BLaER1 treated with 17β-estradiol and CSF1 and Interleukin-3, amounts not matched to agents 10 nM and 100 nM (cell line): ENCODE results near the gene TEX101.
A peak's percentile ranks its signal among the peaks of the same experiment; 100 is the strongest.

Experiments
- H3K27ac ChIP-seq, 11 experiments: shearing (Covaris generic); formaldehyde crosslinking; 2 replicates each; pipeline ENCODE4 v1.8.1; 2022
- H3K27me3 ChIP-seq, 11 experiments: shearing (Covaris generic); formaldehyde crosslinking; 2 replicates each; pipeline ENCODE4 v1.8.1; 2022
- H3K36me3 ChIP-seq, 11 experiments: shearing (Covaris generic); formaldehyde crosslinking; 2 replicates each; pipeline ENCODE4 v1.8.1; 2022
- H3K4me1 ChIP-seq, 10 experiments: shearing (Covaris generic); formaldehyde crosslinking; 2 replicates each; pipeline ENCODE4 v1.8.1; 2022
- H3K4me2 ChIP-seq, 11 experiments: shearing (Covaris generic); formaldehyde crosslinking; 2 replicates each; pipeline ENCODE4 v1.8.1; 2022
- H3K4me3 ChIP-seq, 10 experiments: shearing (Covaris generic); formaldehyde crosslinking; 2 replicates each; pipeline ENCODE4 v1.8.1; 2022
- H3K9ac ChIP-seq, 11 experiments: shearing (Covaris generic); formaldehyde crosslinking; 2 replicates each; pipeline ENCODE4 v1.8.1; 2022
- H3K9me3 ChIP-seq, 11 experiments: shearing (Covaris generic); formaldehyde crosslinking; replicated peaks in 1 of 11; 2 replicates each; pipeline ENCODE4 v1.8.1; 2022
- H4K20me1 ChIP-seq, 11 experiments: shearing (Covaris generic); formaldehyde crosslinking; 2 replicates each; pipeline ENCODE4 v1.8.1; 2022
- Cebpa-rat ChIP-seq, 11 experiments: shearing (Covaris generic); IDR thresholded peaks; 2 replicates each; pipeline ENCODE4 v1.8.1; 2022

The TEX101 gene

GRCh38 chr19:43422000-43422688 lies 7.5 kb downstream of the TEX101 start:
- Histone ChIP-seq H3K9ac (no peak overlapping the region), H3K4me3 (no peak overlapping the region), H3K9me3 (no peaks in the 10 kb centered on the region), H3K27me3 (no peaks in the 10 kb centered on the region), H4K20me1 (no peaks in the 10 kb centered on the region), H3K36me3 (no peaks in the 10 kb centered on the region), H3K4me1 (peaks cover 1 to 16% (median 10%) of the 10 kb centered on the region in 10 experiments; a peak in 15 of 20 replicates), H3K4me2 (no peak overlapping the region), H3K27ac (no peak overlapping the region)
- no peak for TF ChIP-seq Cebpa-rat (IDR thresholded peaks at IDR 0.05)

- Histone ChIP-seq H3K4me1 (peaks cover 0 to 11% (median 6%) of the 10 kb centered on the region in 10 experiments; a peak in 13 of 20 replicates), H3K27ac (no peak overlapping the region), H3K4me3 (no peak overlapping the region), H3K4me2 (no peak overlapping the region), H3K36me3 (no peaks in the 10 kb centered on the region), H3K9me3 (no peaks in the 10 kb centered on the region), H4K20me1 (no peaks in the 10 kb centered on the region), H3K9ac (no peak overlapping the region), H3K27me3 (no peaks in the 10 kb centered on the region)
- no peak for TF ChIP-seq Cebpa-rat (IDR thresholded peaks at IDR 0.05)
Measured at GRCh38 chr19:43422689-43423066, 8.0 kb downstream of the TEX101 start.

GRCh38 chr19:43423779-43424178 lies 9.1 kb downstream of the TEX101 start:
- Histone ChIP-seq H3K4me3 (no peak overlapping the region), H3K4me2 (no peak overlapping the region), H3K9me3 (no peaks in the 10 kb centered on the region), H4K20me1 (no peaks in the 10 kb centered on the region), H3K36me3 (no peaks in the 10 kb centered on the region), H3K27me3 (no peaks in the 10 kb centered on the region), H3K9ac (no peak overlapping the region), H3K27ac (no peak overlapping the region), H3K4me1 (peaks cover 0 to 9% (median 2%) of the 10 kb centered on the region in 10 experiments; a peak in 6 of 20 replicates)
- no peak for TF ChIP-seq Cebpa-rat (IDR thresholded peaks at IDR 0.05)

GRCh38 chr19:43425567-43426392 lies 11.1 kb downstream of the TEX101 start:
- TF ChIP-seq Cebpa-rat (IDR thresholded peaks at IDR 0.05), result no peak
- Histone ChIP-seq H3K9me3 (no peaks in the 10 kb centered on the region), H4K20me1 (no peaks in the 10 kb centered on the region), H3K4me1 (peaks cover 0 to 13% (median 8%) of the 10 kb centered on the region in 10 experiments; a peak in 11 of 20 replicates), H3K4me3 (no peak overlapping the region), H3K36me3 (no peaks in the 10 kb centered on the region), H3K9ac (no peak overlapping the region), H3K27me3 (no peaks in the 10 kb centered on the region), H3K27ac (no peak overlapping the region), H3K4me2 (peak overlapping the region in 2 of 11 experiments; percentile 26 to 30; a peak in 3 of 22 replicates)

GRCh38 chr19:43429395-43429794 lies 14.7 kb downstream of the TEX101 start:
- Histone ChIP-seq H3K36me3 (no peaks in the 10 kb centered on the region), H3K9me3 (no peaks in the 10 kb centered on the region), H3K27me3 (no peaks in the 10 kb centered on the region), H4K20me1 (no peaks in the 10 kb centered on the region), H3K4me1 (peaks cover 0 to 13% (median 7%) of the 10 kb centered on the region in 10 experiments; a peak in 11 of 20 replicates), H3K27ac (no peak overlapping the region), H3K4me3 (no peak overlapping the region), H3K9ac (no peak overlapping the region), H3K4me2 (no peak overlapping the region)
- TF ChIP-seq Cebpa-rat (IDR thresholded peaks at IDR 0.05), result no peak

GRCh38 chr19:43430142-43430710 lies 15.5 kb downstream of the TEX101 start:
- TF ChIP-seq Cebpa-rat (IDR thresholded peaks at IDR 0.05), result no peak
- Histone ChIP-seq H3K27ac (no peak overlapping the region), H3K4me2 (peak overlapping the region in 3 of 11 experiments; percentile 10 to 32 (median 17); a peak in 4 of 22 replicates)

GRCh38 chr19:43430976-43431375 lies 16.3 kb downstream of the TEX101 start:
- Histone ChIP-seq H3K9me3 (peaks cover 0 to 10% (median 4%) of the 10 kb centered on the region in 11 experiments; a peak in 13 of 22 replicates), H3K27me3 (no peaks in the 10 kb centered on the region), H4K20me1 (no peaks in the 10 kb centered on the region), H3K4me3 (no peak overlapping the region), H3K4me2 (no peak overlapping the region), H3K36me3 (no peaks in the 10 kb centered on the region), H3K27ac (no peak overlapping the region), H3K9ac (no peak overlapping the region), H3K4me1 (peaks cover 0 to 15% (median 7%) of the 10 kb centered on the region in 10 experiments; a peak in 12 of 20 replicates)
- no peak for TF ChIP-seq Cebpa-rat (IDR thresholded peaks at IDR 0.05)

More at GRCh38 chr19:43430142-43430710, 15.5 kb downstream of the TEX101 start:
- no peak overlapping the region for H3K4me3 ChIP-seq
- H3K9me3 ChIP-seq, result peaks cover 0 to 6% (median 0%) of the 10 kb centered on the region in 11 experiments; a peak in 1 of 22 replicates
- H3K27me3 ChIP-seq, result no peaks in the 10 kb centered on the region
- 0 out of 22 replicates have a peak overlapping the region, but pooled peaks of 1 of the 11 experiments have one; percentile 8 for H3K9ac ChIP-seq
- H4K20me1 ChIP-seq, result no peaks in the 10 kb centered on the region
- H3K4me1 ChIP-seq, result peaks cover 0 to 13% (median 7%) of the 10 kb centered on the region in 10 experiments; a peak in 11 of 20 replicates
- H3K36me3 ChIP-seq, result no peaks in the 10 kb centered on the region

GRCh38 chr19:43433358-43433673 lies 18.6 kb downstream of the TEX101 start:
- no peaks in the 10 kb centered on the region for H3K27me3 ChIP-seq
- H3K27ac ChIP-seq, result 0 out of 22 replicates have a peak overlapping the region, but pooled peaks of 1 of the 11 experiments have one; percentile 6
- H3K4me2 ChIP-seq, result no peak overlapping the region
- TF ChIP-seq Cebpa-rat (IDR thresholded peaks at IDR 0.05), result no peak
- H3K4me1 ChIP-seq, result peaks cover 14 to 32% (median 20%) of the 10 kb centered on the region in 10 experiments
- H3K9me3 ChIP-seq, result peaks cover 0 to 29% (median 20%) of the 10 kb centered on the region in 11 experiments; a peak in 14 of 22 replicates
- H3K9ac ChIP-seq, result no peak overlapping the region
- no peak overlapping the region for H3K4me3 ChIP-seq
- no peaks in the 10 kb centered on the region for H4K20me1 ChIP-seq
- H3K36me3 ChIP-seq, result no peaks in the 10 kb centered on the region

GRCh38 chr19:43433689-43434088 lies 19.0 kb downstream of the TEX101 start:
- Histone ChIP-seq H3K27me3 (no peaks in the 10 kb centered on the region), H3K9ac (no peak overlapping the region), H4K20me1 (no peaks in the 10 kb centered on the region), H3K4me1 (peaks cover 18 to 36% (median 24%) of the 10 kb centered on the region in 10 experiments), H3K4me3 (no peak overlapping the region), H3K4me2 (no peak overlapping the region), H3K27ac (0 out of 22 replicates have a peak overlapping the region, but pooled peaks of 1 of the 11 experiments have one; percentile 6), H3K36me3 (no peaks in the 10 kb centered on the region), H3K9me3 (peaks cover 0 to 29% (median 20%) of the 10 kb centered on the region in 11 experiments; a peak in 14 of 22 replicates)
- TF ChIP-seq Cebpa-rat (IDR thresholded peaks at IDR 0.05), result no peak
